ENCODE results near the gene LURAP1L. TPM values are rescaled to one million over a fixed set of nuclear protein-coding genes. Genes with fewer than 3 reads are reported as not detected.

LURAP1L gene
- total and polyA plus RNA-seq, 2 donors = 1.4 to 6.8 TPM

- H3K36me3 ChIP-seq (ENCODE audit: control insufficient read depth in 2 of 2, insufficient read depth in 2 of 2, low read length in 1 of 2) = no peaks in the 10 kb centered on the region
- H3K4me3 ChIP-seq (ENCODE audit: low read length in 2 of 2) = no peak overlapping the region
- DNase-seq (ENCODE audit: low read depth in 6 of 9, low spot score in 9 of 9) = no peak
- no peaks in the 10 kb centered on the region for H3K27me3 ChIP-seq (ENCODE audit: control insufficient read depth in 2 of 2, insufficient read depth in 1 of 2, low read length in 1 of 2)
- peaks cover 0 to 3% of the 10 kb centered on the region in 2 donors for H3K9me3 ChIP-seq (ENCODE audit: control insufficient read depth in 2 of 2, insufficient read depth in 1 of 2, low read length in 1 of 2)
- no peaks in the 10 kb centered on the region for H3K4me1 ChIP-seq (ENCODE audit: control insufficient read depth in 2 of 2, insufficient read depth in 2 of 2, low read length in 2 of 2)
- WGBS = 90% methylated on average over 6 of the region's 6 CpGs
- no peak overlapping the region for H3K27ac ChIP-seq (ENCODE audit: low read depth in 1 of 2, low read length in 1 of 2)
These were observed 9.8 kb downstream of the LURAP1L start for GRCh38 chr9:12784461-12785259.

- DNase-seq (ENCODE audit: low read depth in 6 of 9, low spot score in 9 of 9) = peak in 1 of 9 donors; percentile 1
These were observed 10.5 kb downstream of the LURAP1L start for GRCh38 chr9:12785260-12785770.

DNA sequence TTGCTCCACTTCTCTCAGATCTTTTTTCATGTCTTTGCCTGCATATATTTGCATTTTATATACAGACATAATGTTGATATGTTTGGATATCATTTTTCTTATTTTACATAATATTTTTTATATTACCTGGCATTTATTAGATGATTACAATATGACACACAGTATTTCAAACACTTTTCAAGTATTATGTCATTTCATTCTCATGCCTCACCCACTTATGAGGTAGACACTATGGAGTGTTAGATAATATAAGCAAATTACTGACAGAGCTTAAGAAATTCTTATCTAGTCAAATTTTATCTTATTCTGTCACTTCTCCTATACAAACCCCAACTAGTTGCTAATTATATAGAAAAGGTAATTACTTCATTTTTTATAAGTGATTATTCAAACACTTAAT lies 11.1 kb downstream of the LURAP1L start:
- no peak overlapping the region for H3K4me3 ChIP-seq (ENCODE audit: low read length in 2 of 2)
- no peaks in the 10 kb centered on the region for H3K36me3 ChIP-seq (ENCODE audit: control insufficient read depth in 2 of 2, insufficient read depth in 2 of 2, low read length in 1 of 2)
- no peaks in the 10 kb centered on the region for H3K4me1 ChIP-seq (ENCODE audit: control insufficient read depth in 2 of 2, insufficient read depth in 2 of 2, low read length in 2 of 2)
- no peak for DNase-seq (ENCODE audit: low read depth in 6 of 9, low spot score in 9 of 9)
- H3K27me3 ChIP-seq (ENCODE audit: control insufficient read depth in 2 of 2, insufficient read depth in 1 of 2, low read length in 1 of 2) = no peaks in the 10 kb centered on the region
- H3K9me3 ChIP-seq (ENCODE audit: control insufficient read depth in 2 of 2, insufficient read depth in 1 of 2, low read length in 1 of 2) = peaks cover 0 to 3% of the 10 kb centered on the region in 2 donors
- H3K27ac ChIP-seq (ENCODE audit: low read depth in 1 of 2, low read length in 1 of 2) = no peak overlapping the region

More at GRCh38 chr9:12785260-12785770, 10.5 kb downstream of the LURAP1L start:
- Histone ChIP-seq H3K27ac (ENCODE audit: low read depth in 1 of 2, low read length in 1 of 2) (no peak overlapping the region), H3K9me3 (ENCODE audit: control insufficient read depth in 2 of 2, insufficient read depth in 1 of 2, low read length in 1 of 2) (peaks cover 0 to 3% of the 10 kb centered on the region in 2 donors), H3K4me1 (ENCODE audit: control insufficient read depth in 2 of 2, insufficient read depth in 2 of 2, low read length in 2 of 2) (no peaks in the 10 kb centered on the region), H3K4me3 (ENCODE audit: low read length in 2 of 2) (no peak overlapping the region), H3K27me3 (ENCODE audit: control insufficient read depth in 2 of 2, insufficient read depth in 1 of 2, low read length in 1 of 2) (no peaks in the 10 kb centered on the region), H3K36me3 (ENCODE audit: control insufficient read depth in 2 of 2, insufficient read depth in 2 of 2, low read length in 1 of 2) (no peaks in the 10 kb centered on the region)
- WGBS = 90% methylated on average over 2 of the region's 2 CpGs

GRCh38 chr9:12790001-12790400 lies 15.2 kb downstream of the LURAP1L start:
- no peaks in the 10 kb centered on the region for H3K36me3 ChIP-seq (ENCODE audit: control insufficient read depth in 2 of 2, insufficient read depth in 2 of 2, low read length in 1 of 2)
- H3K27me3 ChIP-seq (ENCODE audit: control insufficient read depth in 2 of 2, insufficient read depth in 1 of 2, low read length in 1 of 2) = no peaks in the 10 kb centered on the region
- H3K4me1 ChIP-seq (ENCODE audit: control insufficient read depth in 2 of 2, insufficient read depth in 2 of 2, low read length in 2 of 2) = no peaks in the 10 kb centered on the region
- no peak for DNase-seq (ENCODE audit: low read depth in 6 of 9, low spot score in 9 of 9)
- H3K9me3 ChIP-seq (ENCODE audit: control insufficient read depth in 2 of 2, insufficient read depth in 1 of 2, low read length in 1 of 2) = peaks cover 0 to 2% of the 10 kb centered on the region in 2 donors
- H3K4me3 ChIP-seq (ENCODE audit: low read length in 2 of 2) = no peak overlapping the region
- H3K27ac ChIP-seq (ENCODE audit: low read depth in 1 of 2, low read length in 1 of 2) = no peak overlapping the region

DNA sequence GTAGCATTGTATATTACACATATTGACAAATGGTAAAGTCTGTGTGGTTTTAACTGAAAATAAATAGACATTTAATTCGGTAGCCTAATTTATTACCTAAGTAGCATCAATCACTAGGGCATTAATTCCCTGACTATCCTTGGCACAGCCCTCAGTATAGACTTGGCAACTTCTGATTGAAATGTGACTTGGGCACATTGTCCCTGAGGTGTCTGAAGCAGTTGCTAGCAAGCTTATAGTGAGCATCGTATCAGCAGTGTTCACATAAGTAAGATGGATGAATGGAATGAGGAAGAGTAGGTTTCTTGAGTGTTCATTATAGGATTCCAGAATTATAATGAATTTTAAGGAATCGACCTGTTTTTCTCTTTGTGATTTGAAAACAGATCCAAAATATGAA lies 16.1 kb downstream of the LURAP1L start:
- WGBS = 82% methylated on average over 3 of the region's 3 CpGs
- Histone ChIP-seq H3K27ac (ENCODE audit: low read depth in 1 of 2, low read length in 1 of 2) (no peak overlapping the region), H3K9me3 (ENCODE audit: control insufficient read depth in 2 of 2, insufficient read depth in 1 of 2, low read length in 1 of 2) (no peaks in the 10 kb centered on the region), H3K27me3 (ENCODE audit: control insufficient read depth in 2 of 2, insufficient read depth in 1 of 2, low read length in 1 of 2) (no peaks in the 10 kb centered on the region), H3K36me3 (ENCODE audit: control insufficient read depth in 2 of 2, insufficient read depth in 2 of 2, low read length in 1 of 2) (no peaks in the 10 kb centered on the region), H3K4me1 (ENCODE audit: control insufficient read depth in 2 of 2, insufficient read depth in 2 of 2, low read length in 2 of 2) (no peaks in the 10 kb centered on the region), H3K4me3 (ENCODE audit: low read length in 2 of 2) (no peak overlapping the region)
- no peak for DNase-seq (ENCODE audit: low read depth in 6 of 9, low spot score in 9 of 9)

- Histone ChIP-seq H3K27ac (ENCODE audit: low read depth in 1 of 2, low read length in 1 of 2) (no peak overlapping the region), H3K4me1 (ENCODE audit: control insufficient read depth in 2 of 2, insufficient read depth in 2 of 2, low read length in 2 of 2) (no peaks in the 10 kb centered on the region), H3K27me3 (ENCODE audit: control insufficient read depth in 2 of 2, insufficient read depth in 1 of 2, low read length in 1 of 2) (no peaks in the 10 kb centered on the region), H3K4me3 (ENCODE audit: low read length in 2 of 2) (no peak overlapping the region), H3K9me3 (ENCODE audit: control insufficient read depth in 2 of 2, insufficient read depth in 1 of 2, low read length in 1 of 2) (no peaks in the 10 kb centered on the region), H3K36me3 (ENCODE audit: control insufficient read depth in 2 of 2, insufficient read depth in 2 of 2, low read length in 1 of 2) (no peaks in the 10 kb centered on the region)
- WGBS = 94% methylated on average over 2 of the region's 2 CpGs
- DNase-seq (ENCODE audit: low read depth in 6 of 9, low spot score in 9 of 9) = no peak
These were observed 19.4 kb downstream of the LURAP1L start for GRCh38 chr9:12794101-12794799.

DNA sequence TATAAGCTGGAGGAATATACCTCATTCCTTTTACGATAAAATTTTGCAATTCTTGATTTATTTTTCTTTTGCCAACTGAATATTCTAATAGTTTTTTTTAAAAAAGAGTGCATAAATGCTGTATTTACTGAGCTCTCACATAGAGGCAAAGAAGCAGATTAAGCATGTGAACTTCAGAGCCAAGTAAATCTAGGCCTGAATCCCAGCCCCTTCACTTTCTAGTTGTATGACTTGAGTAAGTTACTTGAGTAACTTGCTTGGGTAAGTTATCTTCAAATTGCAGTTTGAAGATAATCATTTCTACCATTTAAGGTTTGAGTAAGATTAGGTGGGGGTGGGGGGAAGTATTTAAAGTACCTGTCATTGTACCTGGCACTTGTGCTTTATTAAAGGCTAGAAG lies 21.8 kb downstream of the LURAP1L start:
- WGBS = 97% methylated on average over 1 of the region's 1 CpG
- H3K36me3 ChIP-seq (ENCODE audit: control insufficient read depth in 2 of 2, insufficient read depth in 2 of 2, low read length in 1 of 2) = no peaks in the 10 kb centered on the region
- no peaks in the 10 kb centered on the region for H3K4me1 ChIP-seq (ENCODE audit: control insufficient read depth in 2 of 2, insufficient read depth in 2 of 2, low read length in 2 of 2)
- no peak overlapping the region for H3K27ac ChIP-seq (ENCODE audit: low read depth in 1 of 2, low read length in 1 of 2)
- H3K9me3 ChIP-seq (ENCODE audit: control insufficient read depth in 2 of 2, insufficient read depth in 1 of 2, low read length in 1 of 2) = no peaks in the 10 kb centered on the region
- no peak overlapping the region for H3K4me3 ChIP-seq (ENCODE audit: low read length in 2 of 2)
- H3K27me3 ChIP-seq (ENCODE audit: control insufficient read depth in 2 of 2, insufficient read depth in 1 of 2, low read length in 1 of 2) = no peaks in the 10 kb centered on the region
- no peak for DNase-seq (ENCODE audit: low read depth in 6 of 9, low spot score in 9 of 9)

DNA sequence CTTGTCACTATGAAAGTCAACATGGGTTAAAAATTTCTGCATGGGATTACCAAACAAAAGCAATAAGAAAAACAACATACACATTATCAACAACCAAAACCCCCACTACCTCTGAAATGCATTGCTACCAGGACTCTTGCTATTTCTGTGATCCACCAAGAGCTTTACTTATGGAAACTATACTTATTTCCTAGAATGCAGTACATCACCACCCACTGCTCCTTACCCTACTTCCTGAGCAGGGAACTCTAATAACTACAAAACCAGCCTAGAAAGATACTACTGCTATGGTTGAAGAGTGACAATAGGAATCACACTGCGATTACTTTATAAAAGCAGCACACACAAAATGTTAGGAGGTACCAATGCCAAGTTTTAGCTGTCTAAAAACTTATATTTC lies 22.2 kb downstream of the LURAP1L start:
- Histone ChIP-seq H3K4me1 (ENCODE audit: control insufficient read depth in 2 of 2, insufficient read depth in 2 of 2, low read length in 2 of 2) (no peaks in the 10 kb centered on the region), H3K9me3 (ENCODE audit: control insufficient read depth in 2 of 2, insufficient read depth in 1 of 2, low read length in 1 of 2) (no peaks in the 10 kb centered on the region), H3K4me3 (ENCODE audit: low read length in 2 of 2) (no peak overlapping the region), H3K36me3 (ENCODE audit: control insufficient read depth in 2 of 2, insufficient read depth in 2 of 2, low read length in 1 of 2) (no peaks in the 10 kb centered on the region), H3K27ac (ENCODE audit: low read depth in 1 of 2, low read length in 1 of 2) (no peak overlapping the region), H3K27me3 (ENCODE audit: control insufficient read depth in 2 of 2, insufficient read depth in 1 of 2, low read length in 1 of 2) (no peaks in the 10 kb centered on the region)
- whole genome bisulfite sequencing = 86% methylated on average over 1 of the region's 1 CpG
- DNase-seq (ENCODE audit: low read depth in 6 of 9, low spot score in 9 of 9) = no peak

DNA sequence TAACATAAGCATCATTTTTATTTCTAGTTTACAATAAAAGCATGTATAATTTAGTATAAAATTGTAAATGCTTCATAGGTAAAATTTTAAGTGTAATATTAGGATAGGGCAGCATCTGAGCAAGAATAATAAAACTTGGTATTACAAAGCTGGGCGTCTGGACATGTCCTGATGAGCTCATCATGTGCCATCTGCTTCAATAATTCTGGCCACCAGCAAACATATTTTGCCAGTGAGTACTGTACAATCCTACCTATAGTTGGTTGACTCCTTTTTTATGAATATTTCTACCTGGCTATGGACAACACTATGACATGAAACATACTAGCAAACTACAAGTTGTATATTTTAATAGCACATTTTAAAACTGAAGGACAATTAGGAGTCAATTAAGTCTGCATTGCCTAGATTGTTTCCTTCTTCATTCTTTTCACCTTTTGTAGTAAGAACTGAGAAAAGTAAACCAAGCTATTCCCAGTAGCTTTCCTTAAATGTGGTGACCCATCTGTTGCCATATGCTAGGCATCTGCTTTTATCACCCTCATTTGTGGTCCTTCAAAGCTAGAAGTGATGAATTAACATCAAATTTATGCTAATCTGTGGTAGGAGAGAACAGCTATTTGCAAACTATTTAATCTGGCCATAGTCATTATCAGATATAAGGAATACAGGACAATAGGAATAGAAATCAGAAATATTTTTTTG lies 23.4 kb downstream of the LURAP1L start:
- DNase-seq (ENCODE audit: low read depth in 6 of 9, low spot score in 9 of 9) = no peak
- H3K4me1 ChIP-seq (ENCODE audit: control insufficient read depth in 2 of 2, insufficient read depth in 2 of 2, low read length in 2 of 2) = no peaks in the 10 kb centered on the region
- no peak overlapping the region for H3K4me3 ChIP-seq (ENCODE audit: low read length in 2 of 2)
- H3K9me3 ChIP-seq (ENCODE audit: control insufficient read depth in 2 of 2, insufficient read depth in 1 of 2, low read length in 1 of 2) = no peaks in the 10 kb centered on the region
- 91% methylated on average over 1 of the region's 1 CpG for WGBS
- no peaks in the 10 kb centered on the region for H3K27me3 ChIP-seq (ENCODE audit: control insufficient read depth in 2 of 2, insufficient read depth in 1 of 2, low read length in 1 of 2)
- H3K27ac ChIP-seq (ENCODE audit: low read depth in 1 of 2, low read length in 1 of 2) = no peak overlapping the region
- no peaks in the 10 kb centered on the region for H3K36me3 ChIP-seq (ENCODE audit: control insufficient read depth in 2 of 2, insufficient read depth in 2 of 2, low read length in 1 of 2)

Data from thymus (tissue), 11 donors.